Endothelial cell of hepatic sinusoid (primary cell): ENCODE data around the gene OTOS.

Experiments
- in situ Hi-C: cut with HindIII; loops from 2 replicates; pipeline ENCODE4 v1.10.0; 2017; ENCODE audit warnings: low sequenced_read_pairs

Gene OTOS

DNA sequence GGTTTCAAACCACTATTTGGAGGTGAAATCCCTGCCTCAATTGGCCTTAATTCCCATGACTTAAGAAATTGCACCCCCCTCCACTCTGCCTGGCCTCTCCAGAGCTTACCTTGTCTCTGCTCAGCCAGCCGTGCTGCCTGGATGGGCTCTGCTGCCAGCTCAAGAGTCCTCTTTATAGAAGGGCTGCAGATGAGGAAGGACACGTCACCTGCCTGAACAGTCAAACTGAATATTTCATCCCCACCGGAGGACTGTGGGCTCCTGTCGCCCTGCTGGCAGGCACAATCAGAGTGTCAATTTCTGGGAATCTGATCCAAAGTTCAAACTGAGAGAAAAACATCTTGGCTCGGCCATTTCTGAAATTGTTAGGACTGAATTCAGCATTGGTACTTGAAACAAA is at the start of gene OTOS:
Gene OTOS (minus strand): TSS at position 148 of the 400 bp plus-strand sequence. CDS start 332 bp downstream, outside the sequence.
- in situ Hi-C loops: no loop called here

DNA sequence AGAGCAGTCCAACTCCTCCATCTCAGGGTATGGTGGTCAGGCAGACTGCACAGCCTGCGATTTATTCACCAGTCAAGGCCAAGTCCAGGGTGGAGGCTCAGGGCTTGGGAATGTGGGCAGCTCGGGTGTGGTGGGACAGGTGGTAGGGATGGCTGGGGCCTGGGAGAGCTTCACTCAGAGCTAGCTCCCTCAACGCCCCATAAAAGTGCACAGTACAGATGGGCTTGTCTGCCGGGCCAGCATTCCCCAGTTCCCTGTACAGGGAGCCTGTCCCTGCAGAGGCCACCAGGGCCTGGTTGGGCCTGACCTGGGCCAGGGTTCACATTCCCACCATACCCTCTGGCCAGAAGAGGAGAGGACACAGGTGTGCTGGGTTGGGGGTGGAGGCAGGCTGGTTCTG is 49.2 kb upstream of the OTOS start:
- in situ Hi-C loops: no loop called here

GRCh38 chr2:240187989-240188590 is 47.6 kb upstream of the OTOS start:
- in situ Hi-C loops: no loop called here

DNA sequence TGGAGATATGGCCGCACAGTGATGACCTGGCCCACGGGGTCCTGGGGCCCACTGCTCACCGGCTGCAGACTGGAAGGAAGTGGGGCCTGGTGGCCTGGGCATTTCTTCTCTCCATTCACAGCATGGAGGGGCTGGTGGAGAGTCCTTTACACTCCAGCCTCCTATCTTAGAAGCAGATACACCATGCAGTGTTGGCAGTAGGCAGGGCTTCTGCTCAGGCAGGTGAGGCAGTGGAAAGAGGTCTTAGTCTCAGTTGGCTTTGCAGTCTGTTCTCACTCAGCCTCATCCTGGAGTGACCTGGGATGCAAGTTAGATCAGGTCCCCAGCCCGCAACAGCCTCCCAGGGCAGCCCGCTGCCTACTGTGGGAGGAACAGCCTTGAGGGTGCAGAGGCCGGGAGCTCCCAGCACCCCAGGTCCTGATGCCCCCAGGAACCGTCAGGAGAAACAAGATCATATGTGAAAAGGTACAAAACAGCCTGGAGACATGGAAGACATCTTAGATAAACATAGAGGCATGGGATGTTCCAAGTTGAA is 45.8 kb upstream of the OTOS start:
- in situ Hi-C loops: no loop called here

GRCh38 chr2:240184656-240185055 is 44.2 kb upstream of the OTOS start:
- in situ Hi-C loops: no loop called here

GRCh38 chr2:240183875-240184590 is 43.6 kb upstream of the OTOS start:
- in situ Hi-C loops: no loop called here

DNA sequence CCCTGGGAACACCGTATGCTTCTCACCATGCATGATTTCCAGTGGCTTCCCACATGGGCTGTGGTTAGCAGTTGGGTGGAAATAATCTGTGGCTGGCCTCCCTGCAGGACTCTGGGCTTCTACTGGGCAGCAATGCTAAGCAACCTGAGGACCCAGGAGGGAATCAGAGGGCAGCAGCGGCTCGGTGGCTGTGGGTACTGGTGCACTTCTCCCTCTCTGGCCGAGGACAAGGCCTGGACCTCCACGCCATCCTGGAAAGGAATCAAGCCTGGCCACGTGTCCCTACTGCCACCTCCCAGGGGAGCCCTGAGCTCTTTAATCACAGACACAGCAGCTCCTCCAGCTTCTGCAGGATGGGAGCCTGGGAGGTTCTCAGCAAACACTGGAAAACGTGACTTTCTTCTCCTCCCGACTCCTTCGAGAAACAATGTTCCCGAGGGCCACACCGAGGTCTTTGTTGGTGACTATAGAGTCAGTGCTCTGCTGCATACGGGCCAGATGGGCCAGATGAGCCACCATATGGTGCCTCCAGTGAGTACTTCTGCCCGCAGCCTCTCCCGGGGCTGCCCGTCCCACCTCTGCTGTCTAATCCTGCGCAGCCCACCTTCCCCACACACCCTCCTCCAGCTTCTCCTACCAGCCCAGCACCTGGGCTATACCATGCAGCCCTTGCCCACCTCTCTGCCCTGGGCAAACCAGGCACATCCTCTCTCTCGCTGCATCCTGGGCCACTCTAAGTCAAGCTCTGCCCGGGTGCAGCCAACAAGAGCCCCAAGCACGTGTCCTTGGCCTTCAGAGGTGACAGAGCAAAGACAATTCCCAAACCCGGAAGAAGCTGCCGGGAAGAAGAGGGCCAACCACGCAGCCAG is 42.8 kb upstream of the OTOS start:
- in situ Hi-C loops: no loop called here

DNA sequence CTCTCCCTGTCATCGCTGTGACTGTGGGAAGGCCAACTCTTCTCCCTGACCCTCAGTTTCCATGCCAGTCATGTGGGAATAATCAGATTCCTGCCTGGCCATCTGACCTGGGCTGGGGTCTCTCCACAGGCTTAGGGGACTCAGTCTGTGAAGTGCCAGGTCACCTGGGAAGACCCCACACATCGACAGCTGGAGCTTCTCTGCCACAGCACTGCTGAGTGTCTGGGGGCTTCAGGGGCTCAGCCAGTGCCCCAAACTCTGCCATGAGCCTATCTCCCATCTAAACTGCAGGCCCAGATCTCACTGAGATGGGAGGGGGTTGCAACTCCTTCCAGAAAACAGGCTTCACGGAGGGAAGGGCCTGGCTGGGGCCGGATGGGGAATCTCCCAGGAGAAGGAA is 42.0 kb upstream of the OTOS start:
- in situ Hi-C loops: no loop called here

- in situ Hi-C loops: no loop called here
Observed at GRCh38 chr2:240182001-240182400, 41.5 kb upstream of the OTOS start.

DNA sequence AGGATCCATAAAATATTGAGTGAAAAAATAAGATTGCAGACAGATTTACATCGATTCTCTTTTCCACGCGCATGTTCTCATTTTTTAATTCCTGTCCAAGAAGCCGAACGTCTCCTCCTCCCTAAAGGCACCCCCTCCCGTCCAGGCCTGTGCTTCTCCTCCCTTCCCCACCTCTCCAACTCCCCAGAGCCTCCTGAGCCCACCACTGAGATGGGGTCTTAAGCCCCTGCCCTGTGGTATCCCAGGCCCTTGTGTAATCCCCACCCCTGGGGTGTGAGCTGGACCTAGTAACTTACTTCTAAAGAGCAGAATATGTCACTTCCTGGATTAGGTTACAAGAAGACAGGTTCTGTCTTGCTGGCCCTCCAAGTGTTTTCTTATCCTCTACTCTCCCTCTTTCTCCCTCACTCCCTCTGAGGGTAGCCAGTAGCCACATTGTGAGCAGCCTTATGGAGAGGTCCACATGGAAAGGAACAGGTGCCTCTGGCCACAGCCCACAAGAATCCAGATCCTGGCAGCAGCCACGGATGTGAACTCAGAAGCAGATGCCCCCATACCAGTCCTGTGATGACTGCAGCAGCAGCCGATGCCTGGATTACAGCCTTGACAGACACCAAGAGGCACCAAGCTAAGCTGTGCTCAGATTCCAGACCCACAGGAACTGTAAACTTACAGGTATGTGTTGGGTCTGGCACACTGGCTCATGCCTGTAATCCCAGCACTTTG is 39.6 kb upstream of the OTOS start:
- in situ Hi-C loops: no loop called here

DNA sequence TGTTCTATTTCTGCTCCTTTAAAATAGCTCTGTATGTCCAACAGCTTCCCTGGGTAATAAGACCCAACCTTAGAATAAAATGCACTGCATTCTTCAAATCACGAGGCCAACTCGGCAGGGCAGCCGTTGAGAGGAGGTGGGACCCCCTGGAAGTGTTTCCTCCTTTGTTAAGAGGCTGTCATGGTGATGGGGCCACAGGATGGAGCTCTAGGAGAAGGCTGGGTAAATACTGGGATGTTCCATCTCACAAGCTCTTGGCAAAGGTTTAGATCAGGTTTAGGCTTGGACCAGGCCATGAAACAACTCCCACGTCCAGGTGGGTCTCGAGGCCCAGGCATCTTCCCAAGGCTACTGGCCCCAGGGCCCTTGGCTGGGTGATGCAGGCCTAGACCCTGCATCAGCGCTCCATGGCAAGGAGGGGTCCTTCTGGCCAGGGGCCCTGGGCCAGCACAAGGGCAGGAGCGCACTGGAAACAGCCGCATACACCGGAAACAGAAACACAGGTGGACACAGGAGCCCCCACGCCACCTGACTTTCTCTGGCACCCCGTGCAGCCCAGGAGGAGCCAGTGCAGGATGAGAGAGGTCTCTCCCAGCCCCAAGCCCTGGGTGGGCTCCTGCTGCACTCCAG is 38.8 kb upstream of the OTOS start:
- in situ Hi-C loops: no loop called here

- in situ Hi-C loops: no loop called here
Observed at GRCh38 chr2:240178564-240178963, 38.1 kb upstream of the OTOS start.

GRCh38 chr2:240174496-240174895 is 34.0 kb upstream of the OTOS start:
- in situ Hi-C loops: no loop called here

GRCh38 chr2:240172071-240172895 is 31.8 kb upstream of the OTOS start:
- in situ Hi-C loops: no loop called here

DNA sequence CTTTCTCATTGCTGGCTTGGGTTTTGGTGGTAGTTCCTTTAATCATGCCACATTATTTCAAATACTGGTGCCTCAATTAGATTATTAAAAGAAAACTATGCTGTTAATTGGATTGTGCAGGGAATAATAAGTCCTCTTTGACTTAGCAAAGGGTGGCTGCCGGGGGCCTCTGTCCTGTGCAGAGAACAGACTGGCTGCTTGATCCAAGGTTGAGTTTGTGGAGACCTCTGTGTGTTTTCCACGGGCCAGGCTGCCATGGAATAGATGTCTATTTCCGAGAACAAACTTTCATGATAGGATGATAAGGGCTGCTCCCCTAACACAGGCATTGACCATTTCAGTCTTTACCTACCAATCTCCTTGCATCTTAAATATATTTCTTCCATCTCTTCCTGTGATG is 30.4 kb upstream of the OTOS start:
- in situ Hi-C loops: no loop called here

- in situ Hi-C loops: no loop called here
Observed at GRCh38 chr2:240170354-240170735, 29.9 kb upstream of the OTOS start.

- in situ Hi-C loops: no loop called here
Observed at GRCh38 chr2:240169486-240170353, 29.3 kb upstream of the OTOS start.

DNA sequence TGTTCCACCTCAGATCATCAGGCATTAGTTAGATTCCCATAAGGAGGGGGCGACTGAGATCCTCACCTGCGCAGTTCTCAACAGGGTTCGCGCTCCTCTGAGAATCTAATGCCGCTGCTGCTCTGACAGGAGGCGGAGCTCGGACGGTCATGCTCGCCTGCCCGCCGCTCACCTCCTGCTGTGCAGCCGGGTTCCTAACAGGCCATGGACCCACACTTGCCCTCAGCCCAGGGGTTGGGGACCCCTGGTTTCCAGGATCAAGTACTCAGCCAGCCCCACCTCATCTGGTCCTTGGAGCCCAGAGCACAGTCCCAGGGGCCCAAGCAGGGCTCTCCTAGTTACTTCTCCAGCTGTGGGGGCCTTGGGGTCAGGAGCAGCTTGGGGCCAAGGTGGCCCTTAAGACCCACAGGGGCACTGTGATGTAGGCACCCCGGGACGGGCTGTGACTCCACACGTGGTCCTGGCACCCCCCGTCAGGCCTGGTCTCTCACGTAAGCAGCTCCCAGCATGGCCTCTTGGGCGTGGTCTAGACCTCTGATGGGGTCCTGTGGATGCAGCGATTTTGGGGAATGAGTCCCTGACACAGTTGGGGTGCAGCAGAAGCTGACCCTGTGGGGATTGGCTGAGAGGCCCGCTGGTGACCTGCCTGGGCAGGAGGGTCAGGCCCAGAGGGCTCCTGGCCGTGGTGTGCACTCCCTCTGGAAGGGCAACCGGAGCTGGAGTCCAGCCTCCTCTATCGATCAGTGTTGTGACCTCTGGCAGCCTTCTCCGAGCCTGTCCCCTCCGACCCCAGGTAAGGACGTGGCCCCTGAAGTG is 28.3 kb upstream of the OTOS start:
- in situ Hi-C loops: no loop called here
